Calu3 (cell line): ENCODE measurements around the gene TRAF3. TPM values are rescaled to one million over a fixed set of nuclear protein-coding genes. Genes with fewer than 3 reads are reported as not detected.

Experiments
- BruUV-seq: library from RNA; stranded (reverse); fragments of 400-500 nt; replicated peaks from 2 replicates; lab custom pipeline; 2021; lab: Mats Ljungman, UMichigan
- CTCF ChIA-PET: fragments of 300-600 bp; sonication (Branson Sonifier 250); formaldehyde crosslinking; loops from one replicate; lab custom pipeline; 2022; ENCODE audit warnings: antibody characterized with exemption; lab: Charles Lee
- DNase-seq: peaks from one replicate; pipeline ENCODE4 v3.0.0; 2022
- H3K27ac Mint-ChIP-seq: one replicate; pipeline ENCODE4 v1.8.0; 2022; ENCODE audit warnings: mixed read lengths; ENCODE audit not compliant: unreplicated experiment
- H3K27me3 Mint-ChIP-seq: one replicate; pipeline ENCODE4 v1.8.0; 2022; ENCODE audit warnings: mixed read lengths; ENCODE audit not compliant: unreplicated experiment
- H3K36me3 Mint-ChIP-seq: one replicate; pipeline ENCODE4 v1.8.0; 2022; ENCODE audit warnings: mild to moderate bottlenecking, moderate library complexity, mixed read lengths; ENCODE audit not compliant: insufficient read depth, unreplicated experiment
- H3K4me1 Mint-ChIP-seq: one replicate; pipeline ENCODE4 v1.8.0; 2022; ENCODE audit warnings: mild to moderate bottlenecking, low read depth, mixed read lengths; ENCODE audit not compliant: unreplicated experiment
- H3K4me3 Mint-ChIP-seq: one replicate; pipeline ENCODE4 v1.8.0; 2022; ENCODE audit warnings: mild to moderate bottlenecking, low read depth, moderate library complexity, mixed read lengths; ENCODE audit not compliant: unreplicated experiment
- H3K9me3 Mint-ChIP-seq: one replicate; pipeline ENCODE4 v1.8.0; 2022; ENCODE audit warnings: low read depth, mixed read lengths; ENCODE audit not compliant: unreplicated experiment
- CTCF ChIP-seq: fragments of 200-600 bp; IDR thresholded peaks from one replicate; pipeline ENCODE4 v1.8.0; 2022; ENCODE audit warnings: antibody characterized with exemption; ENCODE audit not compliant: unreplicated experiment
- intact Hi-C: fragments of 100-400 bp; cut with micrococcal nuclease; formaldehyde crosslinking; loops from one replicate; pipeline ENCODE4 v1.10.0; 2022; ENCODE audit not compliant: unreplicated experiment
- total RNA-seq: library from RNA; stranded (reverse); gene quantifications from 2 replicates; pipeline ENCODE4 v1.2.3, GENCODE V29; 2022

The TRAF3 gene
- total RNA-seq, 1 experiment from 2014 or later = 24.2 TPM

- intact Hi-C loops = no loop called here
- no peak overlapping the region for H3K27ac Mint-ChIP-seq
- no peaks in the 10 kb centered on the region for H3K4me1 Mint-ChIP-seq
- H3K36me3 Mint-ChIP-seq = no peaks in the 10 kb centered on the region
- no peak for TF ChIP-seq CTCF
- no peak overlapping the region for H3K4me3 Mint-ChIP-seq
- CTCF ChIA-PET = no interaction called here
- DNase-seq = no peak
- H3K27me3 Mint-ChIP-seq = no peaks in the 10 kb centered on the region
- no peaks in the 10 kb centered on the region for H3K9me3 Mint-ChIP-seq
- BruUV-seq = no TSS peak
Measured at GRCh38 chr14:102898298-102898697, 121.0 kb downstream of the TRAF3 start.

- no peaks in the 10 kb centered on the region for H3K4me1 Mint-ChIP-seq
- intact Hi-C loops = no loop called here
- no peak for TF ChIP-seq CTCF
- no peak overlapping the region for H3K4me3 Mint-ChIP-seq
- H3K27ac Mint-ChIP-seq = no peak overlapping the region
- CTCF ChIA-PET = no interaction called here
- no peak for DNase-seq
- H3K9me3 Mint-ChIP-seq = no peaks in the 10 kb centered on the region
- no peaks in the 10 kb centered on the region for H3K36me3 Mint-ChIP-seq
- no TSS peak for BruUV-seq
- H3K27me3 Mint-ChIP-seq = no peaks in the 10 kb centered on the region
Measured at GRCh38 chr14:102898776-102899515, 121.7 kb downstream of the TRAF3 start.

- DNase-seq = no peak
- Mint-ChIP-seq H3K9me3 (no peaks in the 10 kb centered on the region), H3K4me3 (no peak overlapping the region), H3K4me1 (no peaks in the 10 kb centered on the region), H3K36me3 (peaks cover 3% of the 10 kb centered on the region), H3K27me3 (no peaks in the 10 kb centered on the region), H3K27ac (no peak overlapping the region)
- TF ChIP-seq CTCF = no peak
- no TSS peak for BruUV-seq
- intact Hi-C loops = no loop called here
- CTCF ChIA-PET = no interaction called here
Measured at GRCh38 chr14:102899516-102899900, 122.3 kb downstream of the TRAF3 start.

GRCh38 chr14:102900631-102901571, 123.7 kb downstream of the TRAF3 start:
- CTCF ChIA-PET = interaction anchor here (0.6 kb wide), 1 partner anchor 20 kb away, joined by 4 read pairs; no protein-coding TSS in a partner anchor
- peaks cover 3% of the 10 kb centered on the region for H3K36me3 Mint-ChIP-seq
- H3K4me1 Mint-ChIP-seq = no peaks in the 10 kb centered on the region
- no peak overlapping the region for H3K27ac Mint-ChIP-seq
- H3K4me3 Mint-ChIP-seq = no peak overlapping the region
- DNase-seq = no peak
- no peaks in the 10 kb centered on the region for H3K27me3 Mint-ChIP-seq
- no peaks in the 10 kb centered on the region for H3K9me3 Mint-ChIP-seq
- no TSS peak for BruUV-seq
- intact Hi-C loops = no loop called here
- no peak for TF ChIP-seq CTCF
